Muscle layer of duodenum (tissue), 2 donors: ENCODE results near the gene GRIN2B.

Experiments
- H3K27ac ChIP-seq: one replicate; pipeline ENCODE4 v1.7.0; 2013; ENCODE audit warnings: mild to moderate bottlenecking, low read length
- H3K27me3 ChIP-seq: one replicate; pipeline ENCODE4 v1.7.0; 2013; ENCODE audit warnings: low read depth, mild to moderate bottlenecking, control low read depth, low read length
- H3K36me3 ChIP-seq, 2 donors: one replicate each; pipeline ENCODE4 v1.7.0; 2013; ENCODE audit warnings: low read length in 2 of 2, control low read depth in 1 of 2, mild to moderate bottlenecking in 1 of 2; ENCODE audit not compliant: insufficient read depth in 2 of 2, control insufficient read depth in 1 of 2
- H3K4me1 ChIP-seq, 2 donors: one replicate each; pipeline ENCODE4 v1.7.0; 2013; ENCODE audit warnings: low read length in 2 of 2, mild to moderate bottlenecking in 2 of 2, control low read depth in 1 of 2, moderate library complexity in 1 of 2; ENCODE audit not compliant: insufficient read depth in 2 of 2, control insufficient read depth in 1 of 2
- H3K4me3 ChIP-seq, 2 donors: one replicate each; pipeline ENCODE4 v1.7.0; 2013; ENCODE audit warnings: low read length in 2 of 2, low read depth in 1 of 2, mild to moderate bottlenecking in 1 of 2
- H3K9me3 ChIP-seq, 2 donors: one replicate each; pipeline ENCODE4 v1.7.0; 2013; ENCODE audit warnings: low read length in 2 of 2, control low read depth in 1 of 2, mild to moderate bottlenecking in 1 of 2; ENCODE audit not compliant: control insufficient read depth in 1 of 2
- donor health status: healthy.

GRIN2B gene

DNA sequence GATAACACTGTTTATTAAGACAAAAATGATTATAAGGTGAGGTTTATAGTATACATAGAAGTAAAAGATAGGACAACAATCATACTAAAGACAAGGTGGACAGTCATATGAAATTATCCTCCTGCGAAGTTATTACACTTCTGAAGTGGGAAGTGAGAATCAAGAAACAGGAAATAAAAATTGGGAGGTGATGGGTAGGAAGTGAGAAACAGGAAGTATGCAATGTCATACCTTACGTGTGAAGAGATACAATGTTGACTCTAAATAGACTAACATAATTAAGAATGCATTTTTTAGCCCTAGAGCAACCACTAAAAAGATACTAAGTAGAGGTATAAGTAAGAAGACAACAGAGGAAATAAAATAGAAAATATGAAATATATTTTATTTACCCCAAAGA, 43.7 kb downstream of the GRIN2B start:
- H3K27ac ChIP-seq: no peak overlapping the region
- no peaks in the 10 kb centered on the region for H3K27me3 ChIP-seq
- no peaks in the 10 kb centered on the region for H3K36me3 ChIP-seq
- no peaks in the 10 kb centered on the region for H3K4me1 ChIP-seq
- no peak overlapping the region for H3K4me3 ChIP-seq
- H3K9me3 ChIP-seq: peaks cover 3 to 4% of the 10 kb centered on the region in 2 donors

DNA sequence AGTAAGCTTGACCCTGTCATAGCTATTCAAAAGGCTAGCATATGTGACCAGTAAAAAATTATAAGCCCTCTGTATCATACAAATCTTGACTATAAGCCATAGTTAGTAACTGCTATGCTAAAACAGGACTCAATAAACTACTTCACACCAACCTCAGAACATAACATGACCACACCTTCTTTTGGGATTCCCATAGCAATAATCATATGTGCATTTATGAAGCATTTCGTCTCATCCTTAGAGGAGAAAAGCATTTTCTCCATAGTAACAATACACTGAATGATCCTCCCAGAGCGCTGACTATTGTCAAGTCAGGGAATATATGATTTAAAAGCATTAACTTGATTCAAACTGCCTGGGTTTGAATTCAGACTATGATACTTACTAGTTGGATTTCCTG, 46.2 kb downstream of the GRIN2B start:
- no peaks in the 10 kb centered on the region for H3K27me3 ChIP-seq
- no peaks in the 10 kb centered on the region for H3K4me1 ChIP-seq
- H3K9me3 ChIP-seq: peaks cover 3 to 4% of the 10 kb centered on the region in 2 donors
- H3K4me3 ChIP-seq: no peak overlapping the region
- no peak overlapping the region for H3K27ac ChIP-seq
- H3K36me3 ChIP-seq: no peaks in the 10 kb centered on the region
